HCT116 (cell line): ENCODE results near the gene MCTS1. TPM values are rescaled to one million over a fixed set of nuclear protein-coding genes. Genes with fewer than 3 reads are reported as not detected.
"Not testable (repeated sequence)": the region's sequence is repeated elsewhere in the genome, so short reads cannot be mapped to it uniquely, and the experiment has no call there.

Source experiments
- ATAC-seq: fragments of 200-7000 bp; cut with Tn5 transposase; 2 replicates; pipeline ENCODE4 v1.9.1; 2020; ENCODE audit warnings: mild to moderate bottlenecking, moderate library complexity
- BruUV-seq: library from RNA; stranded (reverse); fragments of 400-500 nt; replicated peaks from 2 replicates; lab custom pipeline; 2021; lab: Mats Ljungman, UMichigan
- CTCF ChIA-PET: fragments of 300-600 bp; sonication (Branson Sonifier 250); formaldehyde crosslinking; loops from one replicate; lab custom pipeline; 2021; ENCODE audit warnings: antibody characterized with exemption; lab: Charles Lee
- POLR2A ChIA-PET: fragments of 300-600, 350-600 bp; sonication (Branson Sonifier 250); formaldehyde crosslinking; loops from one replicate; lab custom pipeline; 2021; ENCODE audit warnings: antibody characterized with exemption; lab: Charles Lee
- RAD21 ChIA-PET, 2 experiments: fragments of 300-600 bp; sonication (Branson Sonifier 250); formaldehyde crosslinking; loops; one replicate each; lab custom pipeline; 2023; ENCODE audit warnings: low total read pairs in 2 of 2; ENCODE audit not compliant: uncharacterized antibody in 2 of 2, unreplicated experiment in 2 of 2, low non-redundant PET in 1 of 2; lab: Charles Lee
- DNase-seq: peaks from one replicate; pipeline ENCODE4 v3.0.0-alpha.2; 2010; ENCODE audit warnings: low read depth, low spot score
- H2AFZ ChIP-seq: fragments of 200-600 bp; shearing (Covaris generic), sonication (generic); 2 replicates; pipeline ENCODE4 v1.6.1; 2017; ENCODE audit warnings: low read depth, mixed run types, mixed read lengths, antibody characterized with exemption, low read length; ENCODE audit not compliant: poor library complexity, severe bottlenecking
- H3K27ac ChIP-seq: 2 replicates; pipeline ENCODE4 v1.5.1; 2012; ENCODE audit warnings: low read depth, low read length
- H3K27me3 ChIP-seq: fragments of 200-600 bp; sonication (generic); 2 replicates; pipeline ENCODE4 v1.6.1; 2016; ENCODE audit warnings: mixed run types, low read length, mixed read lengths; ENCODE audit not compliant: insufficient read depth
- H3K36me3 ChIP-seq, 2 experiments: fragments of 200-500 bp in 1 of 2; fragments of 200-600 bp in 1 of 2; sonication (Bioruptor generic) in 1 of 2; sonication (generic) in 1 of 2; 2 replicates each; pipeline versions ENCODE4 v1.5.1 to v1.6.1; 2014 to 2016; ENCODE audit warnings: low read length in 2 of 2, inconsistent platforms in 1 of 2, mixed read lengths in 1 of 2, mixed run types in 1 of 2; ENCODE audit not compliant: insufficient read depth in 2 of 2, control insufficient read depth in 1 of 2
- H3K4me1 ChIP-seq, 2 experiments: fragments of 200-600 bp in 1 of 2; sonication (generic) in 1 of 2; 2 replicates each; pipeline versions ENCODE4 v1.5.1 to v1.6.1; 2012 to 2017; ENCODE audit warnings: low read length in 2 of 2, inconsistent platforms in 1 of 2, mild to moderate bottlenecking in 1 of 2, mixed read lengths in 1 of 2, mixed run types in 1 of 2, moderate library complexity in 1 of 2; ENCODE audit not compliant: insufficient read depth in 2 of 2, control insufficient read depth in 1 of 2
- H3K4me2 ChIP-seq: fragments of 200-600 bp; sonication (generic); 2 replicates; pipeline ENCODE4 v1.6.1; 2017; ENCODE audit warnings: mixed run types, low read length, mixed read lengths
- H3K4me3 ChIP-seq, 2 experiments: fragments of 200-600 bp in 1 of 2; sonication (generic) in 1 of 2; replicated peaks in 1 of 2; 2 replicates each; pipeline ENCODE4 v1.5.1; 2011 to 2016; ENCODE audit warnings: low read length in 2 of 2, control low read depth in 1 of 2, low read depth in 1 of 2, mild to moderate bottlenecking in 1 of 2, mixed read lengths in 1 of 2, mixed run types in 1 of 2
- H3K79me2 ChIP-seq: fragments of 200-600 bp; sonication (generic); 2 replicates; pipeline ENCODE4 v1.6.1; 2017; ENCODE audit warnings: mild to moderate bottlenecking, mixed run types, low read length, moderate library complexity, mixed read lengths; ENCODE audit not compliant: insufficient read depth
- H3K9ac ChIP-seq: fragments of 200-600 bp; sonication (generic); 2 replicates; pipeline ENCODE4 v1.6.1; 2016; ENCODE audit warnings: low read length, mixed read lengths
- H3K9me2 ChIP-seq: fragments of 200-600 bp; sonication (generic), shearing (Covaris generic); 2 replicates; pipeline ENCODE4 v1.6.1; 2017; ENCODE audit warnings: mixed run types, mild to moderate bottlenecking, moderate library complexity; ENCODE audit not compliant: insufficient read depth
- H3K9me3 ChIP-seq, 2 experiments: fragments of 200-500 bp in 1 of 2; fragments of 200-600 bp in 1 of 2; sonication (Bioruptor generic) in 1 of 2; sonication (generic) in 1 of 2; 2 replicates each; pipeline ENCODE4 v1.6.1; 2014 to 2017; ENCODE audit warnings: low read length in 2 of 2, mixed read lengths in 2 of 2, inconsistent platforms in 1 of 2, low read depth in 1 of 2, mild to moderate bottlenecking in 1 of 2, mixed run types in 1 of 2, moderate library complexity in 1 of 2; ENCODE audit not compliant: control insufficient read depth in 1 of 2, insufficient read depth in 1 of 2
- H4K20me1 ChIP-seq: fragments of 200-600 bp; sonication (generic), shearing (Covaris generic); 2 replicates; pipeline ENCODE4 v1.6.1; 2017; ENCODE audit warnings: mixed run types, mild to moderate bottlenecking, moderate library complexity; ENCODE audit not compliant: insufficient read depth
- ELF1 ChIP-seq: IDR thresholded peaks from 2 replicates; pipeline ENCODE4 v1.6.1; 2012; ENCODE audit warnings: low read depth, borderline replicate concordance
- SIN3A ChIP-seq: IDR thresholded peaks from 2 replicates; pipeline ENCODE4 v1.6.1; 2012; ENCODE audit warnings: low read depth
- ZFX ChIP-seq: fragments of 450-650 bp; IDR thresholded peaks from 2 replicates; pipeline ENCODE4 v1.6.1; 2017
- intact Hi-C: fragments of 100-400 bp; cut with micrococcal nuclease; formaldehyde crosslinking; loops from 2 replicates; pipeline ENCODE4 v1.10.0; 2022
- total RNA-seq: library from RNA; stranded (reverse); gene quantifications from one replicate; pipeline ENCODE4 v1.2.1, GENCODE V29; 2021; ENCODE audit not compliant: unreplicated experiment
- TF ChIP-seq, protein P1 (sequence below): IDR thresholded peaks from 2 replicates; pipeline ENCODE4 v1.6.1; 2012

MCTS1 gene
- total RNA-seq, 1 experiment from 2014 or later, result 49.5 TPM

DNA sequence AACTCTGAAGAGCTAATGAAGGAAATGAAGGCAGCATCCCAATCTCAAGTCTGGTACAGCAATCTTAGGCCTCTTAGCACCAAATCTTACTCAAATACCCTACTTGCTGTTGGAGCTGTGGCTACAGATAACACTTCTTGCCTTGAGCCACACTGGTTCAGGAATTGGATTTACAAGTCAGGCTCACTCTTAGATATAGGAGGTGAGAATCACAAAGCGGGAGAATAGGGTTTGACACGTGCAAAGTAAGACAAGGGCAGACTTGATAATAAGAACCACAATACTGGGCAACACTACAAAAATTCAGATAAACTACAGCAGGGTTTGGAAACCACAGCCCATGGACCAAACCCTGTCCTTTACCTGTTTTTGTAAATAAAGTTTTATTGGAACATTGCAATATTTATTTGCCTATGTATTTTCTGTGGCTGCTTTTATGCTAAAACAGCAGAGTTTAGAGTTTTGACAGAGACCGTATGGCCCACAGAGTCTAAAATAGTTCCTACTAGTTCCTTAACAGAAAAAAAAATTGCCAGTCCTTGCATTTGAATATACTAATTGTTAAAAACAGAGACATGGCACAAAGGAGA, 33.8 kb upstream of the MCTS1 start:
- Histone ChIP-seq H3K36me3 (no peaks in the 10 kb centered on the region), H3K4me3 (no peak overlapping the region), H3K9me3 (no peaks in the 10 kb centered on the region), H3K27me3 (no peaks in the 10 kb centered on the region)
- no peak for DNase-seq
- TF ChIP-seq ZFX (no peak), SIN3A (no peak), ELF1 (no peak)
- TF ChIP-seq, protein P1, sequence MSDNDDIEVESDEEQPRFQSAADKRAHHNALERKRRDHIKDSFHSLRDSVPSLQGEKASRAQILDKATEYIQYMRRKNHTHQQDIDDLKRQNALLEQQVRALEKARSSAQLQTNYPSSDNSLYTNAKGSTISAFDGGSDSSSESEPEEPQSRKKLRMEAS, result no peak
- TF ChIP-seq, all 23 proteins: peak for 0
- Histone ChIP-seq H3K4me1 (no peaks in the 10 kb centered on the region), H4K20me1 (no peaks in the 10 kb centered on the region), H3K4me2 (no peak overlapping the region), H3K9me2 (no peaks in the 10 kb centered on the region), H3K9ac (no peak overlapping the region), H3K27ac (no peak overlapping the region), H2AFZ (no peak overlapping the region), H3K79me2 (no peaks in the 10 kb centered on the region)
- POLR2A ChIA-PET, result no interaction called here
- RAD21 ChIA-PET, result no interaction called here
- intact Hi-C loops, result no loop called here
- BruUV-seq, result no TSS peak
- CTCF ChIA-PET, result no interaction called here
- no peak for ATAC-seq

- H3K9me3 ChIP-seq, H3K36me3 ChIP-seq, H3K4me3 ChIP-seq, H3K4me1 ChIP-seq, ATAC-seq, POLR2A ChIA-PET, H2AFZ ChIP-seq, H3K79me2 ChIP-seq, DNase-seq, CTCF ChIA-PET, H3K9me2 ChIP-seq, H3K27me3 ChIP-seq, H3K4me2 ChIP-seq, RAD21 ChIA-PET, BruUV-seq, H3K9ac ChIP-seq, H3K27ac ChIP-seq, intact Hi-C loops, H4K20me1 ChIP-seq: not testable (repeated sequence)
Observed at GRCh38 chrX:120573806-120574205, 30.1 kb upstream of the MCTS1 start.
